ENCODE measurements around the gene PLA2R1. TPM values are rescaled to one million over a fixed set of nuclear protein-coding genes. Genes with fewer than 3 reads are reported as not detected.

PLA2R1 gene
- total RNA-seq, 1 experiment from 2014 or later, result 5.7 TPM

- POLR2A ChIA-PET, result no interaction called here
- H3K36me3 ChIP-seq (ENCODE audit: control insufficient read depth, insufficient read depth, low read length), result no peaks in the 10 kb centered on the region
Measured at GRCh38 chr2:160043265-160043664, 19.1 kb downstream of the PLA2R1 start.

DNA sequence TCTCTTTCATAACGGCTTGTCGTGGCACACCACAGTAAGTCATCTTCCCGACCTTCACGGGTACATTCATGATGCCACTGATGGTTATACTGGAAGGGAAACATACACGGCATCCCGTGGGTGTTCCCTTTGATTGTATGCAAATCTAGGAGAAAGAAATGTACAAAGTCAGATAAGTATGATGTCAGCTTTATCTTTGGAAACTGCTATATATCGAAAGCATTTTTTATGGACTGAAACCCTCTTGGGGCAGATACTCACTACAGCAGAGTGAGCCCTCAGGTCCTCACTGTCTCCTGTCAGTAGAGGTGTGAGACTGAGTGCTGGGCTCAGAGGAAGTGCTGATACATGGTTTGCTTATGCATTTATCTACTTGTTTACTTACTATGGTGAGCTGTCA, 20.4 kb downstream of the PLA2R1 start:
- peaks cover 13% of the 10 kb centered on the region for H3K4me1 ChIP-seq (ENCODE audit: control insufficient read depth, insufficient read depth, low read length)
- no peak for DNase-seq (ENCODE audit: low read depth, low spot score)
- no peaks in the 10 kb centered on the region for H3K9me3 ChIP-seq (ENCODE audit: control insufficient read depth, insufficient read depth, low read depth, low read length)
- no TSS peak for BruUV-seq (replicated peaks)
- no peak overlapping the region for H3K4me3 ChIP-seq (ENCODE audit: low read depth in 2 of 2, low read length in 2 of 2)
- ChIA-PET POLR2A (no interaction called here), CTCF (no interaction called here)
- no peaks in the 10 kb centered on the region for H3K27me3 ChIP-seq (ENCODE audit: control insufficient read depth, insufficient read depth, low read length)
- ATAC-seq, result no peak
- no peak overlapping the region for H3K27ac ChIP-seq (ENCODE audit: low read length)
- in situ Hi-C loops (cut with HindIII; ENCODE audit: low pct_unique_long_range_greater_than_20kb, low sequenced_read_pairs) (no loop called here), intact Hi-C loops (cut with micrococcal nuclease; ENCODE audit: unreplicated experiment) (no loop called here)
- TF ChIP-seq TCF7L2 (IDR thresholded peaks at IDR 0.05; ENCODE audit: low read depth, low read length), result no peak
- no peak for TF ChIP-seq REST (IDR thresholded peaks at IDR 0.05; ENCODE audit: insufficient read depth in 1 of 2, low read depth in 2 of 2, low read length in 1 of 2)
- no peaks in the 10 kb centered on the region for H3K36me3 ChIP-seq (ENCODE audit: control insufficient read depth, insufficient read depth, low read length)

More at GRCh38 chr2:160043265-160043664, 19.1 kb downstream of the PLA2R1 start:
- Histone ChIP-seq H3K9me3 (ENCODE audit: control insufficient read depth, insufficient read depth, low read depth, low read length) (no peaks in the 10 kb centered on the region), H3K27ac (ENCODE audit: low read length) (no peak overlapping the region), H3K4me3 (ENCODE audit: low read depth in 2 of 2, low read length in 2 of 2) (no peak overlapping the region), H3K27me3 (ENCODE audit: control insufficient read depth, insufficient read depth, low read length) (no peaks in the 10 kb centered on the region), H3K4me1 (ENCODE audit: control insufficient read depth, insufficient read depth, low read length) (peaks cover 13% of the 10 kb centered on the region)
- intact Hi-C loops (cut with micrococcal nuclease; ENCODE audit: unreplicated experiment), result no loop called here
- DNase-seq (ENCODE audit: low read depth, low spot score), result no peak
- in situ Hi-C loops (cut with HindIII; ENCODE audit: low pct_unique_long_range_greater_than_20kb, low sequenced_read_pairs), result no loop called here
- BruUV-seq (replicated peaks), result no TSS peak
- CTCF ChIA-PET, result no interaction called here
- TF ChIP-seq TCF7L2 (IDR thresholded peaks at IDR 0.05; ENCODE audit: low read depth, low read length), result no peak
- no peak for TF ChIP-seq SIN3A (IDR thresholded peaks at IDR 0.05; ENCODE audit: borderline replicate concordance, insufficient read depth, low read depth, low read length)
- TF ChIP-seq, protein P1, sequence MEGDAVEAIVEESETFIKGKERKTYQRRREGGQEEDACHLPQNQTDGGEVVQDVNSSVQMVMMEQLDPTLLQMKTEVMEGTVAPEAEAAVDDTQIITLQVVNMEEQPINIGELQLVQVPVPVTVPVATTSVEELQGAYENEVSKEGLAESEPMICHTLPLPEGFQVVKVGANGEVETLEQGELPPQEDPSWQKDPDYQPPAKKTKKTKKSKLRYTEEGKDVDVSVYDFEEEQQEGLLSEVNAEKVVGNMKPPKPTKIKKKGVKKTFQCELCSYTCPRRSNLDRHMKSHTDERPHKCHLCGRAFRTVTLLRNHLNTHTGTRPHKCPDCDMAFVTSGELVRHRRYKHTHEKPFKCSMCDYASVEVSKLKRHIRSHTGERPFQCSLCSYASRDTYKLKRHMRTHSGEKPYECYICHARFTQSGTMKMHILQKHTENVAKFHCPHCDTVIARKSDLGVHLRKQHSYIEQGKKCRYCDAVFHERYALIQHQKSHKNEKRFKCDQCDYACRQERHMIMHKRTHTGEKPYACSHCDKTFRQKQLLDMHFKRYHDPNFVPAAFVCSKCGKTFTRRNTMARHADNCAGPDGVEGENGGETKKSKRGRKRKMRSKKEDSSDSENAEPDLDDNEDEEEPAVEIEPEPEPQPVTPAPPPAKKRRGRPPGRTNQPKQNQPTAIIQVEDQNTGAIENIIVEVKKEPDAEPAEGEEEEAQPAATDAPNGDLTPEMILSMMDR (IDR thresholded peaks at IDR 0.05), result no peak
- no peak for TF ChIP-seq REST (IDR thresholded peaks at IDR 0.05; ENCODE audit: insufficient read depth in 1 of 2, low read depth in 2 of 2, low read length in 1 of 2)
- TF ChIP-seq POLR2AphosphoS5 (IDR thresholded peaks at IDR 0.05; ENCODE audit: low read depth, low read length), result no peak
- ATAC-seq, result no peak

Data from Panc1 (cell line).